NCI-H748 (cell line): ENCODE measurements around the gene GPR141.

Experiments
- DNase-seq: peaks from one replicate; lab custom pipeline; 2025; ENCODE audit not compliant: unreplicated experiment; lab: John Stamatoyannopoulos, UW

GPR141 gene, protein sequence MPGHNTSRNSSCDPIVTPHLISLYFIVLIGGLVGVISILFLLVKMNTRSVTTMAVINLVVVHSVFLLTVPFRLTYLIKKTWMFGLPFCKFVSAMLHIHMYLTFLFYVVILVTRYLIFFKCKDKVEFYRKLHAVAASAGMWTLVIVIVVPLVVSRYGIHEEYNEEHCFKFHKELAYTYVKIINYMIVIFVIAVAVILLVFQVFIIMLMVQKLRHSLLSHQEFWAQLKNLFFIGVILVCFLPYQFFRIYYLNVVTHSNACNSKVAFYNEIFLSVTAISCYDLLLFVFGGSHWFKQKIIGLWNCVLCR

GRCh38 chr7:37683246-37684120, at the start of gene GPR141:
Gene GPR141 (plus strand): TSS chr7:37683766. CDS start chr7:37740394, 56,628 bp downstream.
- no peak for DNase-seq

DNA sequence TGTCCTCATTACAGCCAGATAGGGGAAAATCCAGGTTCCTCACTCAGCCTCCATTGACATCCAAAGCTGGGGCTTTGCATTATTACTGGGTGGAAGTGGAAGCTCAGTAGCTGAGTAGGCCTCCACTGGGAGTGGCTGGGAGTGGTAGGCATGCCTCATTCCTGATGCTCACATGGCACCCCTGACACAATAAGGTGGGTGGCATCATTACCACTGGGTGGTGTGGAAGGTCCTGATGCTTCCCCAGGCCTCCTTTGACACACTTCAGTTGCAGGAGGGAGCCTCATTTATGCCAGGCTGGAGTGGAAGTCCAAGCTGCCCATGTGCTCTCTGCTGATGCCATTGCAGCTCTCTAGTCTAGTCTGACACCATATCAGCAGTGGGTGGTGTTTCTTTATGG, 48.2 kb upstream of the GPR141 start:
- no peak for DNase-seq

GRCh38 chr7:37642028-37642540, 41.5 kb upstream of the GPR141 start:
- no peak for DNase-seq

- DNase-seq, result no peak
Measured at GRCh38 chr7:37643876-37644275, 39.7 kb upstream of the GPR141 start.

- DNase-seq, result no peak
Measured at GRCh38 chr7:37645282-37646050, 38.1 kb upstream of the GPR141 start.

GRCh38 chr7:37656913-37657530, 26.5 kb upstream of the GPR141 start:
- no peak for DNase-seq

DNA sequence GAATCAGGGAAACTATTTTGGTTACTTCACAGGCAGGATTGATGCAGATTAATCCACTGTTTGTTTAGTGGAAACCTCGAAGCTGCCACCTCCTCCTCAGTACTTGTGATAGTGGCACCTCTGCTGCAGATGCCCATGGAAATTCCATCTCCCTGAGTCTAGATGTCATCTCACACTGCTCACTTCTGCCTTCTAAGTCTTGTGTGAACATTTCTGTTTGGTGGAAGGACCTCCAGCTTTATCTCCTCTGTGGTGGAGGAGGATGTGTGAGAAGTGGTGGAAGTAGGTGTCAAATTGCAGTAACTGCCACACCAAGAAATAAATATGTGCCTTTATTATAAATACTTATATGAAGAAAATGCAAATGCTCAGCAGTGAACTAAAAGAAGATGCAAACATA, 25.8 kb upstream of the GPR141 start:
- DNase-seq, result no peak

GRCh38 chr7:37659971-37660565, 23.5 kb upstream of the GPR141 start:
- DNase-seq, result no peak

DNA sequence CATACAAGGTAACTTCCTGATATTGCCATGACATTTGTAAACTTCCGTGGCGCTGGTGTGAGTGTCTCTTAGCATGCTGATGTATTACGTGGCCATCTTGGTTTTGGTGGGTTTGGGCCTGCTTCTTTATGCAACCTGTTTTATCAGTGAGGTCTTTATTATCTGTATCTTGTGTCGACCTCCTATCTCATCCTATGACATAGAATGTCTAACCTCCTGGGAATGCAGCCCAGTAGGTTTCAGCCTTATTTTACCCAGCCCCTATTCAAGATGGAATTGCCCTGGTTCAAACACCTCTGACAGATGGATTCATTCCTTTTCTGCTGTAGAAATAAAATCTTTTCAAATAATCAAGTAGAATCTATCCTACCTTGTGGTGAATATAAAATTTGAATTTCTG, 23.0 kb upstream of the GPR141 start:
- DNase-seq, result no peak

DNA sequence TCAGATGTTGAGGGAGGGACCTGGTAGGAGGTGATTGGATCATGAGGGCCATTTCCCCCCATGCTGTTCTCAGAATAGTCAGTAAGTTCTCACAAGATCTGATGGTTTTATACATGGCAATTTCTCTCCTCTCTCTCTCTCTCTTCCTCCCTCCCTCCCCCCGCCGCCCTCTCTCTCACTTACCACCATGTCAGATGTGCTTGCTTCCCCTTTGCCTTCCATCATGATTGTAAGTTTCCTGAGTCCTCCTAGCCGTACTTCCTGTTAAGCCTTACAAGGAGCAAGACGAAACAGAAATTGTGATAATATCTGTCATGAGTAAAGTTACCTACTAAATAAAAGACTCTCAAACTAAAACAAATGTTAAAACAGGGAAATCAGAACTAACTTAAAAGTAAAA, 19.9 kb upstream of the GPR141 start:
- DNase-seq, result no peak

DNA sequence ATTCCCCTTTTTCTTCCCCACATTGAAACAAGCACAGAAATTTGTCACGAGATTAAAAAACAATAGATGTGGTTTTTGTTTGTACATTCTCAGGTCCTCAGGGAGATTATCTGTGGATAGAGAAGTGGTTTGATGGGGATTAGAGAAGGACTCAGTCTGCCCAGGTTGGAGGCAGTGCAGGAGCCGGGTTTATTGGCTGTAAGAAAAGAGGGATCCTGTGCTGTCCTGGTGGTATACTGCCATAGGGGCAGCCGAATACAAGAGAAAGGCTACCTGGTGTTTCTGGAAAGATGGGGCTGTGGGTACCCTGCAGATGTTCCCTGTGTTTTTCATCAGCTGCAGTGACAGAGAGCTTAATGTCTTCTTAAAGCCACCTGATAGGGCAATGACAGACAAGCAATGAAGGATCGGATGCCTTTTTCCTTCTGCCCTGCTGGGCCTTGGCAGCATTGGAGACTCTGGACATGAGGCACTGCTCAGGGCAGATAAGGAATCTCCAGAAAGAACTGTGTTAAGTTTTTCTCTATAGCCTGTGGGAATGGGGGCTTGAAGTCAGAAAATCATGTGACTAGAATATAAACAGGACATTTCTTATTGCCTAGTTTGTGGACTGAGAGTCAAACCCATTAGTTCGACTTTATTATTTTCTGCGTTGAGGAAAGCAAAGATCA, 18.1 kb upstream of the GPR141 start:
- DNase-seq, result no peak

DNA sequence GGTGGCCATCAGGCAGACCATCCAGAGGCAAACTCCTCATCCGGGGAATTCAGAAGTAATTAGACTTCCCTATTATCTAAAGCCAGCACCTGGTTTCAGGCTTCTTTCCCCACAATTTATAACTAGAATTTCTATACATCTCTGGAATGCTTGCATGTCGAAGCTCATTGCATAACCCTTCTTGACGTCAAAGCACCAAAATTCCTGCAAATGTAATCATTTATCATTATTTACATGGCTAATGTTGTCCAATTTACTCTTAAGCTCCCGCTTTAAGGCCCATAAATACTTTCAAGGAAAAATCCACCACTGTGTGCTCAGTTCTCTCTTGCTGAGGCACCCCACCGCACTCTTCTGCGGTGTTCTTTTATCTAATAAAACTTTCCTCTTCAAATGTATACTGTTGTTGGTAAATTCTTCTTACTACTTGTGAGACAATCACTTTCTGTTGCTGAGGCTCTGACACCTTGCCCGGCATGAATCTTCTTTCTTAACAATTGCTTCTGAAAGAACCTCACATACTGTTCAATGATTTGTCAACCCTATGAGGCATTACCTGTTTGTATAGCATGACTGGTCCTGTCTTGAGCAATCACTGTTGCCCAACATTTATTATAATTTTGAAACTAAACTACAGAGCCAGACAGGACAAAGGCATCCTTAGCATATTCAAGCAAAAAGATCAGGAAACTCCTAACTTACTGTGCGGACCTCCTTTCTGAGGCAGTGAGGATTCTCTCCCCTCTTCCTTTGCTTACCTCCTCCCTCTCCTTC, 17.4 kb upstream of the GPR141 start:
- DNase-seq, result no peak

- no peak for DNase-seq
Measured at GRCh38 chr7:37669818-37670217, 13.7 kb upstream of the GPR141 start.

DNA sequence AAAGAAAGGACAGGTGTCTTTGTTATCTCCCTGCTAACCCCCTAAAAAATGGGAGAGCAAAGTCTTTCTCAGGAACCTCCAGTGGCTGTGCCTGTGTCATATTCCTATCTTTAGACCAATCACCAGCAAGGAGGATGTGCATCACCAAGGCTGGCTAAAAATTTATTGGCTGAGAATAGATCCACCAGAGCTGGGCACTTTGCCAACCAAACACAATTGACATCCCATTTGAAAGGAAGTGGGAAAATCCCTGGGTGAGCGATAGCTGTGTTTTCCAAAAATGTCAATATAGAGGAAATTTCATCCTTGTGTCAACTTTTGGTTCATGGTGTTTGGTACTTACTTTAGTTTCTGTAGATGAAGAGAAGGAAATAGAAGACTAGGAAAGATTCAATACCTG, 13.1 kb upstream of the GPR141 start:
- DNase-seq, result peak; percentile 42

DNA sequence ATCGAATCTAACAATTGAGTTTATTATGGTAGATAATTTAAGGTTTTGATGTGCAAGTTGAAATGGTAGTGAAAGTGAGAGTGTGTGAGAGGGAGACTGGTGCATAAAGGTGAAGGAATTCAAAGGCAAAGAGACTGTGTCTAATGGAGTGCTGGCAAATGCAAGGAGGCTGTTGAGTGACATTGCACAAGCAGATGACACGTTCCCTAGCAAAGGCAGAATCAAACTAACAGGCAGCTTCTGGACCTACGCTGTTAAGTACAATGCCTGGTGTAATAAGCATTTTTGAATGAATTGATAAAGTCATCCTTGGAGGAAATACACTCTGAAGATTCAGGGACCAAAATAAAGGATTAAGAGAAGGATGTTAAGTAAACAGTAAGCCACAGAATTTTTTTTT, 11.7 kb upstream of the GPR141 start:
- no peak for DNase-seq

DNA sequence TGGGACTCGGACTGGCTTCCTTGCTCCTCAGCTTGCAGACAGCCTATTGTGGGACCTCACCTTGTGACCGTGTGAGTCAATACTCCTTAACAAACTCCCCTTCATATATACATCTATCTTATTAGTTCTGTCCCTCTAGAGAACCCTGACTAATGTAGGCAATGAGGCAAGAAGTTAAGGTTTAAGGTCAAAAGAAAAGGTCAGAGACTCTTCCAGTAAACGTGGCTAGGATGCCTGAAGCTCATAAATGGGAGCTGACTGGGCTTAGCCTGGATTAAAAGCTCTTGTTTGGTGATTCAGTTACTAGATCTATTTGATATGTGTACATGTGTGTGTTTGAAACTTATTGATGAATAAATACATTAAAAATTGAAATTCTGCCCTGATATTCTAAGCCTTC, 10.6 kb upstream of the GPR141 start:
- DNase-seq, result no peak

DNA sequence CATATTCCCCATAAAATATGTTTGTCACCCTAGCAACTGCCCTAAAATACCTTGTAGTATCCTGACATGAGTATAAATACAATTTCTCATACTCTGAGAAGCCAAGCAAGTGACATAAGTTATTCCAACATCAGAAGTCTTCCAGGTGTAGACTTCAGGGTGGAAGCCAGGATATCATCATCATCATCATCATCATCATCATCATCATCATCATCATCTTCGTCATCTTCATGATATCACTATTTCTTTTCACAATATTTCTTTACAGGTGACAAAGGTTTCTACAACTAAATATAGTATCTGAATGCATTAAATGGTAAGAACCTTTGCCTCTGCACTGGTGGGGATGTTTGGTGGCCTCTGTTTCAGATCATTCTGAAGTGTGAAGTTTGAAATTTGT, 10.0 kb upstream of the GPR141 start:
- DNase-seq, result no peak

- no peak for DNase-seq
Measured at GRCh38 chr7:37674531-37674930, 9.0 kb upstream of the GPR141 start.

GRCh38 chr7:37675749-37676148, 7.8 kb upstream of the GPR141 start:
- DNase-seq, result no peak
